ENCODE data around the gene PPP1R37. TPM values are rescaled to one million over a fixed set of nuclear protein-coding genes. Genes with fewer than 3 reads are reported as not detected.

Gene PPP1R37
- total and polyA plus RNA-seq, 2 of the 13 experiments (the other 11 are each of a cell fraction or from before 2014, with no cell fraction given): 9.0 to 14.3 TPM

- TF ChIP-seq UBTF (CRISPR knock-in tag; IDR thresholded peaks at IDR 0.05): peak; percentile 88
- peak; percentile 58; the same call in 1 of the 2 replicates for TF ChIP-seq ZNF782 (CRISPR knock-in tag; IDR thresholded peaks at IDR 0.05; ENCODE audit: borderline replicate concordance)
- TF ChIP-seq TAF1 (CRISPR knock-in tag; IDR thresholded peaks at IDR 0.05): peak; percentile 55; the same call in 1 of the 2 replicates
- TF ChIP-seq AFF4 (CRISPR knock-in tag; IDR thresholded peaks at IDR 0.05): no peak
- 0 out of 2 replicates have a peak, but pooled peaks have one; percentile 56 for TF ChIP-seq ZNF670 (CRISPR knock-in tag; IDR thresholded peaks at IDR 0.05; ENCODE audit: borderline replicate concordance)
- TF ChIP-seq ZNF772 (CRISPR knock-in tag; IDR thresholded peaks at IDR 0.05): peak; percentile 44; the same call in 1 of the 2 replicates
- TF ChIP-seq GZF1 (CRISPR knock-in tag; IDR thresholded peaks at IDR 0.05): no peak
- TF ChIP-seq, protein P1, sequence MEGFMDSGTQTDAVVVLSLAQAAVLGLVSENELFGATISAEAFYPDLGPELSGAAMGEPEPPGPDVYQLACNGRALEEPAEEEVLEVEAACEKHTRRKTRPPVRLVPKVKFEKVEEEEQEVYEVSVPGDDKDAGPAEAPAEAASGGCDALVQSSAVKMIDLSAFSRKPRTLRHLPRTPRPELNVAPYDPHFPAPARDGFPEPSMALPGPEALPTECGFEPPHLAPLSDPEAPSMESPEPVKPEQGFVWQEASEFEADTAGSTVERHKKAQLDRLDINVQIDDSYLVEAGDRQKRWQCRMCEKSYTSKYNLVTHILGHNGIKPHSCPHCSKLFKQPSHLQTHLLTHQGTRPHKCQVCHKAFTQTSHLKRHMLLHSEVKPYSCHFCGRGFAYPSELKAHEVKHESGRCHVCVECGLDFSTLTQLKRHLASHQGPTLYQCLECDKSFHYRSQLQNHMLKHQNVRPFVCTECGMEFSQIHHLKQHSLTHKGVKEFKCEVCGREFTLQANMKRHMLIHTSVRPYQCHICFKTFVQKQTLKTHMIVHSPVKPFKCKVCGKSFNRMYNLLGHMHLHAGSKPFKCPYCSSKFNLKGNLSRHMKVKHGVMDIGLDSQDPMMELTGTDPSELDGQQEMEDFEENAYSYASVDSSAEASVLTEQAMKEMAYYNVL (CRISPR knock-in tag; IDR thresholded peaks at IDR 0.05; ENCODE audit: borderline replicate concordance): no peak
- TF ChIP-seq KMT2A (CRISPR knock-in tag; IDR thresholded peaks at IDR 0.05): peak; percentile 97
- peak; percentile 76; the same call in 1 of the 2 replicates for TF ChIP-seq TGIF2 (CRISPR knock-in tag; IDR thresholded peaks at IDR 0.05)
- peak; percentile 43; the same call in 1 of the 2 replicates for TF ChIP-seq SOX5 (CRISPR knock-in tag; IDR thresholded peaks at IDR 0.05; ENCODE audit: borderline replicate concordance)
- no peak for TF ChIP-seq RAD51 (IDR thresholded peaks at IDR 0.05; ENCODE audit: borderline replicate concordance)
- TF ChIP-seq CBX5 (CRISPR knock-in tag; IDR thresholded peaks at IDR 0.05; ENCODE audit: borderline replicate concordance): peak; percentile 23; the same call in 1 of the 2 replicates
- peak; percentile 13; the same call in 2 of the 3 replicates for TF ChIP-seq MXI1 (IDR thresholded peaks at IDR 0.05; ENCODE audit: borderline replicate concordance, low read depth, low read length)
- TF ChIP-seq ZFX (CRISPR knock-in tag; IDR thresholded peaks at IDR 0.05; ENCODE audit: low read depth): peak; percentile 70
- no peak for TF ChIP-seq CREBL2 (CRISPR knock-in tag; IDR thresholded peaks at IDR 0.05; ENCODE audit: borderline replicate concordance)
- no peak for TF ChIP-seq CENPX (CRISPR knock-in tag; IDR thresholded peaks at IDR 0.05)
- peak; percentile 39 for TF ChIP-seq MED1 (CRISPR knock-in tag; IDR thresholded peaks at IDR 0.05)
- peak; percentile 92 for TF ChIP-seq MAZ (IDR thresholded peaks at IDR 0.05; ENCODE audit: borderline replicate concordance, low read depth, low read length)
- peak; percentile 63 for TF ChIP-seq MAZ (CRISPR knock-in tag; IDR thresholded peaks at IDR 0.05; ENCODE audit: low read depth)
Observed at GRCh38 chr19:45092747-45093678, at the start of gene PPP1R37 (continued).

All from HepG2 (cell line).